Pancreas (tissue), 10 donors: ENCODE data around the gene C16orf96. TPM values are rescaled to one million over a fixed set of nuclear protein-coding genes. Genes with fewer than 3 reads are reported as not detected.

Experiments used
- ATAC-seq, 4 donors: fragments of 200-7000 bp; cut with Tn5 transposase; one replicate each; pipeline versions ENCODE4 v1.8.0 to v1.9.1; 2020; ENCODE audit warnings: mild to moderate bottlenecking in 4 of 4, moderate library complexity in 4 of 4
- DNase-seq, 6 donors: peaks; one replicate each; pipeline ENCODE4 v3.0.0-alpha.2; 2020
- FAIRE-seq: peaks from 2 replicates; lab custom pipeline; 2012; peaks lifted over from hg19 to GRCh38; lab: Jason Lieb, UNC
- H3K27ac ChIP-seq, 4 donors: fragments of 200-600 bp; sonication (generic); 1 replicate in 3 of 4; 2 replicates in 1 of 4; pipeline versions ENCODE4 v1.5.0 to v1.8.0; 2020
- H3K27me3 ChIP-seq, 4 donors: fragments of 200-600 bp; one replicate each; pipeline ENCODE4 v1.8.0; 2021
- H3K36me3 ChIP-seq, 3 donors: fragments of 200-600 bp; sonication (generic) in 1 of 3; one replicate each; pipeline versions ENCODE4 v1.5.0 to v1.8.0; 2020 to 2021
- H3K4me1 ChIP-seq, 3 donors: fragments of 200-600 bp; one replicate each; pipeline ENCODE4 v1.8.0; 2021
- H3K4me3 ChIP-seq, 4 donors: fragments of 200-600 bp; sonication (generic) in 2 of 4; one replicate each; pipeline versions ENCODE4 v1.5.0 to v1.8.0; 2020 to 2021
- H3K9me3 ChIP-seq, 4 donors: fragments of 200-600 bp; one replicate each; pipeline ENCODE4 v1.8.0; 2021
- WGBS, 2 donors: extraction: QIAGEN DNeasy Blood & Tissue Kit; methylation state at CpG; one replicate each; pipeline ENCODE4 v1.1.7; 2013; 5-methylcytosine and 5-hydroxymethylcytosine counted together
- intact Hi-C, 3 donors: fragments of 100-400 bp; cut with DNase I; formaldehyde crosslinking; loops; one replicate each; pipeline versions ENCODE4 v1.11.1 to v1.14.2; 2022
- polyA plus RNA-seq, 2 donors: library from polyadenylated mRNA; stranded (reverse); fragments of 200-250 nt; gene quantifications; one replicate each; pipeline ENCODE4 v1.2.3, GENCODE V29; 2013
- total RNA-seq, 6 donors: library from RNA; stranded (reverse); fragmentation: NEBNext Ultra II Directional in 4 of 6; extraction: Animal tissue kit (Norgen Biotek cat#: 25700) in 4 of 6; gene quantifications; one replicate each; pipeline versions ENCODE4 v1.2.1 to v1.2.4, GENCODE V29; 2021 to 2023
- TF ChIP-seq, protein P1 (sequence below), 4 donors: fragments of 200-600 bp; sonication (generic) in 3 of 4; IDR thresholded peaks; one replicate each; pipeline versions ENCODE4 v1.5.0 to v1.8.0; 2021; ENCODE audit warnings: antibody characterized with exemption in 4 of 4
- donor health status: healthy with polysubstance abuse.
- donor health status: DM: no; HTN: no; CAD: no; lungs with moderate emphysema.
- donor health status: DM: no; HTN: no; CAD: no.
- donor health status: control.
- donor health status: control.
- donor health status: Bipolar disorder and iron deficiency.
- donor health status: DM: yes; HTN: yes; CAD: no.
- donor health status: DM: no; HTN: no; CAD: no.
- donor health status: DM: no; HTN: no; CAD: no.
- donor health status: DM: yes; HTN: yes; CAD: no.

The C16orf96 gene
- total and polyA plus RNA-seq, 8 donors = 0.28 to 0.47 (median 0.31) TPM

DNA sequence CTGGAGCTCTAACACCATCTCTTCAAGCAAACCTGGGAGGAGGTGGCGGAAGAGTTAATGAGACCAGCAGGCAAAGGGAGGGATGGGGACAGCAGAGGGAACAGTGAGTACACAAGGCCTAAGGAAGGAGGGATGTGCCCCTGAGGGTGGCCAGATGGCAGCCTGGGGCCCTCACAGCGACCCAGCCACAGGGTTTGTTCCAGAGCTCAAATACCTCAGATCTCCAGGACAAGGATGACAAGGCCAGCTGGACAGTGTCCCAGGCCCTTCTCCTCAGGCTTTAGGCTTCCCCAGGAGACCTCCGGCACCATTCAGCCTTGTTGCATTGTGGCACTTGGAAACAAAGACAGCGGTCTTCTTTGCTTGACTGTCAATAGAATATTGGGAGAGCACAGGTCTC, 32.5 kb upstream of the C16orf96 start:
- H3K4me3 ChIP-seq = no peak overlapping the region
- H3K27ac ChIP-seq = peak overlapping the region in 1 of 4 donors; percentile 23
- FAIRE-seq = no peak
- ATAC-seq = no peak
- peaks cover 4 to 13% (median 10%) of the 10 kb centered on the region in 3 donors for H3K4me1 ChIP-seq
- H3K36me3 ChIP-seq = no peaks in the 10 kb centered on the region
- 78 to 85% methylated on average over 4 of the region's 4 CpGs for WGBS, 2 donors
- no peaks in the 10 kb centered on the region for H3K27me3 ChIP-seq
- TF ChIP-seq, protein P1, sequence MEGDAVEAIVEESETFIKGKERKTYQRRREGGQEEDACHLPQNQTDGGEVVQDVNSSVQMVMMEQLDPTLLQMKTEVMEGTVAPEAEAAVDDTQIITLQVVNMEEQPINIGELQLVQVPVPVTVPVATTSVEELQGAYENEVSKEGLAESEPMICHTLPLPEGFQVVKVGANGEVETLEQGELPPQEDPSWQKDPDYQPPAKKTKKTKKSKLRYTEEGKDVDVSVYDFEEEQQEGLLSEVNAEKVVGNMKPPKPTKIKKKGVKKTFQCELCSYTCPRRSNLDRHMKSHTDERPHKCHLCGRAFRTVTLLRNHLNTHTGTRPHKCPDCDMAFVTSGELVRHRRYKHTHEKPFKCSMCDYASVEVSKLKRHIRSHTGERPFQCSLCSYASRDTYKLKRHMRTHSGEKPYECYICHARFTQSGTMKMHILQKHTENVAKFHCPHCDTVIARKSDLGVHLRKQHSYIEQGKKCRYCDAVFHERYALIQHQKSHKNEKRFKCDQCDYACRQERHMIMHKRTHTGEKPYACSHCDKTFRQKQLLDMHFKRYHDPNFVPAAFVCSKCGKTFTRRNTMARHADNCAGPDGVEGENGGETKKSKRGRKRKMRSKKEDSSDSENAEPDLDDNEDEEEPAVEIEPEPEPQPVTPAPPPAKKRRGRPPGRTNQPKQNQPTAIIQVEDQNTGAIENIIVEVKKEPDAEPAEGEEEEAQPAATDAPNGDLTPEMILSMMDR (IDR thresholded peaks at IDR 0.05) = no peak
- no peaks in the 10 kb centered on the region for H3K9me3 ChIP-seq
- peak in 1 of 6 donors; percentile 29 for DNase-seq
- intact Hi-C loops = no loop called here

DNA sequence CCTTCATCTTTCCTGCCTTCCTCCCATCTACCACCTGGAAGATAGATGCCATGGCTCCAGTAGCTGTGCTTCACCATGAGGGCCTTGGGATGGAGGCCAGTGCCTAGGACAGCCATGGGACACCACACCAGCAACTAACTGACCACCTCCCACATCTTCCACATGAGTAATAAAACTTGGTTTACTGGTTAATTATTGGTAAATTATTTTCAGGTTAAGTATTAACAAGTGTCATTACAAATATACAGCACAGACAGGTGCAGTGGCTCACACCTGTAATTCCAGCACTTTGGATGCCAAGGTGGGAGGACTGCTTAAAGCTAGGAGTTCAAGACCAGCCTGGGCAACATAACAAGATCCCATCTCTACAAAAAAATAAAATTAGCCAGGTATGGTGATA, 31.6 kb upstream of the C16orf96 start:
- FAIRE-seq = no peak
- Histone ChIP-seq H3K27ac (peak overlapping the region in 1 of 4 donors; percentile 28), H3K4me1 (peaks cover 11 to 21% (median 19%) of the 10 kb centered on the region in 3 donors), H3K36me3 (no peaks in the 10 kb centered on the region), H3K4me3 (no peak overlapping the region), H3K9me3 (no peaks in the 10 kb centered on the region), H3K27me3 (no peaks in the 10 kb centered on the region)
- TF ChIP-seq, protein P1 (IDR thresholded peaks at IDR 0.05) = no peak
- peak in 1 of 6 donors; percentile 17 for DNase-seq
- ATAC-seq = no peak
- intact Hi-C loops = no loop called here

DNA sequence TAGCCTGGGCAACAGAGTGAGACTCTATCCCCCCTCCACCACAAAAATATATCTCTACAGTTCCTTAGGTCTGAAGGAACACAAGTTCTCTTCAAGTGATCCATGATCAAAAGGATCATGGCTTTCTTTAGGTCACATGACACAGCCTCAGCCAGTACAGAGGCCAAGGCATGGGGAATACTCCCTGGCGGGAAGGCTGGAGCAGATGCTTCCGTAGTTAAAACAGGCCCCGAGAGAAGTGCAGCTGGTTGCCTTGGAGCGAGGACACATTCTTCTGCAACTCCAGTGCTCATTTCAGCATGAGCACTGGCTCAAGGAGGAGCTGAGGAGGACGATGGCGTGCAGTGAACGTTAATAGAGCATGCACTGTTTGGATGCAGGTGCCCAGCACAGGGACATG, 31.1 kb upstream of the C16orf96 start:
- H3K4me3 ChIP-seq = no peak overlapping the region
- H3K27ac ChIP-seq = peak overlapping the region in 1 of 4 donors; percentile 28
- ATAC-seq (no peak), FAIRE-seq (no peak), DNase-seq (no peak)
- H3K36me3 ChIP-seq = no peaks in the 10 kb centered on the region
- TF ChIP-seq, protein P1 (IDR thresholded peaks at IDR 0.05) = no peak
- H3K27me3 ChIP-seq = no peaks in the 10 kb centered on the region
- H3K9me3 ChIP-seq = no peaks in the 10 kb centered on the region
- intact Hi-C loops = no loop called here
- 64 to 67% methylated on average over 7 of the region's 7 CpGs for WGBS, 2 donors
- peaks cover 16 to 25% (median 23%) of the 10 kb centered on the region in 3 donors for H3K4me1 ChIP-seq

DNA sequence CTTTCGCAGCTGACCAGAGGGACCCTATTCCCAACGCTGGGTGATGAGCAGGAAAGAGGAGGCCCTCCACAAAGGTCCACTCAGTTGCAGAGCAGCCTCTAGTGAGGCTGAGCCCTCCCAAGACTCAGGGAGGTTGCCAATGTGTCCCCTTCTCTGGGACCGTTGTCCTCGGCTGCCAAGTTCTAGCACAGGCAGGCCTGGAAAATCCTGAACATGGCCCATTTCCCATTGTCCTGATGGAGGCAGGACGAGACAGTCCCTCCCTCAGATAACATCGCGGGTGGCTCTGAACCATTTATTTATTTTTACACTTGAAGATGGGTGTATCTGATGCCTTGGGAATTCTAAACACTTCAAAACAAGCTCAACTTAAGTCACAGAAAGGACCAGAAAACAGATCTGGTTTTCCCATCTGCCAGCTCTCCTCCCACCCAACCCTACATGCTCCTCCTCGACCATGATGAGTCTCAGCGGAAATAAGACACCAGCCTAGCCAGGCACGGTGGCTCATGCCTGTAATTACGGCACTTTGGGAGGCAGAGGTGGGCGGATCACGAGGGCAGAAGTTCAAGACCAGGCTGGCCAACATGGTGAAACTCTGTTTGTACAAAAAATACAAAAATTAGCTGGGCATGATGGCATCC, 30.4 kb upstream of the C16orf96 start:
- intact Hi-C loops = no loop called here
- WGBS, 2 donors = 81 to 86% methylated on average over 13 of the region's 13 CpGs
- H3K27me3 ChIP-seq = no peaks in the 10 kb centered on the region
- H3K36me3 ChIP-seq = no peaks in the 10 kb centered on the region
- TF ChIP-seq, protein P1 (IDR thresholded peaks at IDR 0.05) = no peak
- ATAC-seq = no peak
- peak in 1 of 6 donors; percentile 34 for DNase-seq
- H3K4me3 ChIP-seq = no peak overlapping the region
- H3K4me1 ChIP-seq = peaks cover 18 to 25% (median 23%) of the 10 kb centered on the region in 3 donors
- no peaks in the 10 kb centered on the region for H3K9me3 ChIP-seq
- no peak overlapping the region for H3K27ac ChIP-seq
- no peak for FAIRE-seq
